ENCODE measurements around the gene RUNX2. TPM values are rescaled to one million over a fixed set of nuclear protein-coding genes. Genes with fewer than 3 reads are reported as not detected.

RUNX2 gene
- total and polyA plus RNA-seq, 4 donors = 0.09 to 1.5 (median 0.75) TPM

- TF ChIP-seq ZBTB33 (IDR thresholded peaks at IDR 0.05) (no peak), FOXA1 (IDR thresholded peaks at IDR 0.05) (no peak)
These were observed 95.1 kb downstream of the RUNX2 start (continued) for GRCh38 chr6:45423111-45423823.

- WGBS = 28% methylated on average over 38 of the region's 38 CpGs
- H3K27me3 ChIP-seq (ENCODE audit: control insufficient read depth in 4 of 4, insufficient read depth in 4 of 4, low read length in 3 of 4) = peaks cover 0 to 18% (median 0%) of the 10 kb centered on the region in 4 donors
These were observed 95.8 kb downstream of the RUNX2 start for GRCh38 chr6:45423824-45424450.

GRCh38 chr6:45424451-45424861, 96.3 kb downstream of the RUNX2 start:
- Histone ChIP-seq H3K27me3 (ENCODE audit: control insufficient read depth in 4 of 4, insufficient read depth in 4 of 4, low read length in 3 of 4) (peaks cover 0 to 15% (median 0%) of the 10 kb centered on the region in 4 donors), H3K9ac (ENCODE audit: low read depth in 1 of 2, low read length in 2 of 2) (no peak overlapping the region), H3K36me3 (ENCODE audit: control insufficient read depth in 4 of 4, insufficient read depth in 3 of 4, low read depth in 1 of 4, low read length in 3 of 4) (no peaks in the 10 kb centered on the region), H3K9me3 (ENCODE audit: control insufficient read depth in 4 of 4, low read length in 3 of 4) (no peaks in the 10 kb centered on the region), H3K4me3 (ENCODE audit: low read depth in 1 of 3, low read length in 3 of 3) (peak overlapping the region in 1 of 3 donors; percentile 14), H3K27ac (ENCODE audit: low read depth in 1 of 2, low read length in 2 of 2) (peak overlapping the region; percentile 12 to 37), H3K4me1 (ENCODE audit: control insufficient read depth in 4 of 4, insufficient read depth in 4 of 4, low read length in 3 of 4) (peaks cover 24 to 35% (median 30%) of the 10 kb centered on the region in 4 donors)
- no peak for DNase-seq (ENCODE audit: low spot score)
- 71% methylated on average over 6 of the region's 6 CpGs for WGBS
- TF ChIP-seq EGR1 (IDR thresholded peaks at IDR 0.05; ENCODE audit: low read depth in 2 of 2) = no peak
- no peak for TF ChIP-seq FOXA2 (IDR thresholded peaks at IDR 0.05)
- no peak for TF ChIP-seq HNF4G (IDR thresholded peaks at IDR 0.05)
- TF ChIP-seq SP1 (IDR thresholded peaks at IDR 0.05) = no peak
- TF ChIP-seq YY1 (IDR thresholded peaks at IDR 0.05) = no peak
- TF ChIP-seq CTCF (IDR thresholded peaks at IDR 0.05; ENCODE audit: low read depth, low read length, missing input control) = no peak
- TF ChIP-seq HNF4A (conservative IDR thresholded peaks at IDR 0.05) = no peak
- no peak for TF ChIP-seq ZBTB33 (IDR thresholded peaks at IDR 0.05)
- TF ChIP-seq TAF1 (conservative IDR thresholded peaks at IDR 0.05) = no peak
- no peak for TF ChIP-seq MAX (IDR thresholded peaks at IDR 0.05)

More at GRCh38 chr6:45423824-45424450, 95.8 kb downstream of the RUNX2 start:
- Histone ChIP-seq H3K4me3 (ENCODE audit: low read depth in 1 of 3, low read length in 3 of 3) (peak overlapping the region in 2 of 3 donors; percentile 14 to 58), H3K9ac (ENCODE audit: low read depth in 1 of 2, low read length in 2 of 2) (no peak overlapping the region), H3K36me3 (ENCODE audit: control insufficient read depth in 4 of 4, insufficient read depth in 3 of 4, low read depth in 1 of 4, low read length in 3 of 4) (no peaks in the 10 kb centered on the region), H3K27ac (ENCODE audit: low read depth in 1 of 2, low read length in 2 of 2) (peak overlapping the region; percentile 12 to 37), H3K9me3 (ENCODE audit: control insufficient read depth in 4 of 4, low read length in 3 of 4) (no peaks in the 10 kb centered on the region), H3K4me1 (ENCODE audit: control insufficient read depth in 4 of 4, insufficient read depth in 4 of 4, low read length in 3 of 4) (peaks cover 25 to 38% (median 31%) of the 10 kb centered on the region in 4 donors)
- TF ChIP-seq CTCF (IDR thresholded peaks at IDR 0.05; ENCODE audit: low read depth, low read length, missing input control) = no peak
- TF ChIP-seq TAF1 (conservative IDR thresholded peaks at IDR 0.05) = no peak
- no peak for TF ChIP-seq RAD21 (IDR thresholded peaks at IDR 0.05)
- TF ChIP-seq MAX (IDR thresholded peaks at IDR 0.05) = no peak
- TF ChIP-seq SP1 (IDR thresholded peaks at IDR 0.05) = no peak
- no peak for TF ChIP-seq HNF4G (IDR thresholded peaks at IDR 0.05)
- no peak for TF ChIP-seq HNF4A (conservative IDR thresholded peaks at IDR 0.05)
- no peak for TF ChIP-seq FOXA1 (IDR thresholded peaks at IDR 0.05)
- no peak for TF ChIP-seq GABPA (IDR thresholded peaks at IDR 0.05 in 1 of 2, conservative IDR thresholded peaks at IDR 0.05 in 1 of 2)
- TF ChIP-seq FOXA2 (IDR thresholded peaks at IDR 0.05) = no peak
- TF ChIP-seq YY1 (IDR thresholded peaks at IDR 0.05) = no peak
- no peak for DNase-seq (ENCODE audit: low spot score)

All from liver (tissue), 9 donors.